GM18951 (cell line): ENCODE results near the gene HINT1.

Source experiments
- POLR2A ChIP-seq: IDR thresholded peaks from 4 replicates; pipeline ENCODE4 v1.6.1; 2011; ENCODE audit warnings: mild to moderate bottlenecking; ENCODE audit not compliant: insufficient read length, insufficient read depth; ENCODE audit errors: extremely low read depth
- in situ Hi-C: fragments of 300-500 bp; cut with MboI; formaldehyde crosslinking; loops from one replicate; pipeline ENCODE4 v1.12.0; 2022; ENCODE audit warnings: low sequenced_read_pairs, mixed read lengths, inconsistent platforms; ENCODE audit not compliant: unreplicated experiment

Gene HINT1

GRCh38 chr5:131114754-131115153 lies 50.3 kb downstream of the HINT1 start:
- in situ Hi-C loops: loop anchor here (25.0 kb wide), 1 partner anchor 252 kb away; no protein-coding TSS in a partner anchor

GRCh38 chr5:131112424-131112823 lies 52.6 kb downstream of the HINT1 start:
- in situ Hi-C loops: loop anchor here (25.0 kb wide), 1 partner anchor 250 kb away; no protein-coding TSS in a partner anchor
- no peak for TF ChIP-seq POLR2A

More at GRCh38 chr5:131114754-131115153, 50.3 kb downstream of the HINT1 start:
- no peak for TF ChIP-seq POLR2A

- TF ChIP-seq POLR2A: no peak
- in situ Hi-C loops: loop anchor here (25.0 kb wide), 1 partner anchor 248 kb away; no protein-coding TSS in a partner anchor
Observed at GRCh38 chr5:131110256-131110594, 54.8 kb downstream of the HINT1 start.

DNA sequence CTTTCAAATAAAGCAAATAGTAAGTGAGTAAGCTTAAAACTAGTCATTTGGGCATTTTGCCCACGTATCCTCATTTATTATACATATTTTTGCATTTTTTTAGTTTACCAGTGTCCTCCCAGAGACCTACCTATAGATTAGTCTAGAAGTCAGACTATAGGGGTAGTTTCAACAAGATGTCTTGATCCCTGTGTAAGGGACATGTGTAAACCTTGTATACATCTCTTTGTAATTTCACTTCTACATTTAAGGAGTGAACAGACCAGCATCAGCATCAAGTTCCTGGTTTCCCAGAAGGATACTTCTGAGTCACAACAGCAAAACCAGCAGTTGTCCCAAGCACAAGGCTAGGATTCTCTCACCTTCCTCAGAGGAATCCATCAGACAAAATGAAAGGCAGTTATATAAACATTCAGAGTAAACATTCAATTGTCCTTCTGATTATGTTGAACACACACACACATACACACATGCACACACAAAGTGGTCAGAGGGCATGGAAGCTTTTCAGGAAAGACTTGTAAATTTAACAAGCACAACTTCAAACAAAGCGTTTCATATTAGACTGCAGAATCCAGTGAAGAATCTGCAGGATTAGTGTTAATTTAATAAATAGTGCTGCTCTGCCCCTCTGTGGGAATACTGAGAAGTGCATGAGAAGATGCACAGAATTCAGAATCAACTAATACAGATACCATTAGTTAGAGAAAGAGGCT lies 55.4 kb downstream of the HINT1 start:
- no peak for TF ChIP-seq POLR2A
- in situ Hi-C loops: loop anchor here (10.0 to 25.0 kb wide), 2 partner anchors 247 to 1335 kb away; no protein-coding TSS in a partner anchor
